DMS153 (cell line): Measurements from ENCODE around the gene ZC2HC1B.
"Not testable (repeated sequence)": the region's sequence is repeated elsewhere in the genome, so short reads cannot be mapped to it uniquely, and the experiment has no call there.

ENCODE experiments used
- DNase-seq: peaks from one replicate; lab custom pipeline; 2025; lab: John Stamatoyannopoulos, UW

Gene ZC2HC1B

GRCh38 chr6:143864234-143864633, at the start of gene ZC2HC1B:
Gene ZC2HC1B (plus strand): TSS chr6:143864474. CDS start chr6:143864540, 66 bp downstream.
- no peak for DNase-seq

GRCh38 chr6:143817621-143818020, 46.7 kb upstream of the ZC2HC1B start:
- DNase-seq = no peak

- no peak for DNase-seq
Measured at GRCh38 chr6:143821359-143821758, 42.9 kb upstream of the ZC2HC1B start.

GRCh38 chr6:143822584-143823024, 41.7 kb upstream of the ZC2HC1B start:
- no peak for DNase-seq

GRCh38 chr6:143823548-143823947, 40.7 kb upstream of the ZC2HC1B start:
- no peak for DNase-seq

- DNase-seq = no peak
Measured at GRCh38 chr6:143828572-143828971, 35.7 kb upstream of the ZC2HC1B start.

- DNase-seq = no peak
Measured at GRCh38 chr6:143836150-143836549, 28.1 kb upstream of the ZC2HC1B start.

GRCh38 chr6:143838395-143838794, 25.9 kb upstream of the ZC2HC1B start:
- no peak for DNase-seq

- DNase-seq = no peak
Measured at GRCh38 chr6:143839196-143839595, 25.1 kb upstream of the ZC2HC1B start.

- no peak for DNase-seq
Measured at GRCh38 chr6:143840595-143841265, 23.5 kb upstream of the ZC2HC1B start.

GRCh38 chr6:143842461-143842901, 21.8 kb upstream of the ZC2HC1B start:
- no peak for DNase-seq

- DNase-seq = peak; percentile 85
Measured at GRCh38 chr6:143842902-143843676, 21.2 kb upstream of the ZC2HC1B start, which contains the start of gene LTV1. Gene LTV1 (plus strand): TSS chr6:143843338. CDS start chr6:143843478, 140 bp downstream.

GRCh38 chr6:143843677-143843999, 20.6 kb upstream of the ZC2HC1B start:
- no peak for DNase-seq

GRCh38 chr6:143844006-143844405, 20.3 kb upstream of the ZC2HC1B start:
- no peak for DNase-seq

- no peak for DNase-seq
Measured at GRCh38 chr6:143845033-143845432, 19.2 kb upstream of the ZC2HC1B start.

- not testable (repeated sequence) for DNase-seq
Measured at GRCh38 chr6:143851706-143852105, 12.6 kb upstream of the ZC2HC1B start.

- not testable (repeated sequence) for DNase-seq
Measured at GRCh38 chr6:143855057-143855456, 9.2 kb upstream of the ZC2HC1B start.

GRCh38 chr6:143856762-143857161, 7.5 kb upstream of the ZC2HC1B start:
- DNase-seq = not testable (repeated sequence)

GRCh38 chr6:143857651-143858050, 6.6 kb upstream of the ZC2HC1B start:
- no peak for DNase-seq

- DNase-seq = no peak
Measured at GRCh38 chr6:143859891-143860660, 4.2 kb upstream of the ZC2HC1B start.

- DNase-seq = no peak
Measured at GRCh38 chr6:143863771-143864170, 503 bp upstream of the ZC2HC1B start.

GRCh38 chr6:143867236-143867635, 3.0 kb downstream of the ZC2HC1B start:
- no peak for DNase-seq

- DNase-seq = not testable (repeated sequence)
Measured at GRCh38 chr6:143868808-143869207, 4.5 kb downstream of the ZC2HC1B start.
